ENCODE data around the gene BABAM1.

- TF ChIP-seq CTCF (IDR thresholded peaks at IDR 0.05; ENCODE audit: low read depth, low read length, poor library complexity, severe bottlenecking) (no peak), EZH2phosphoT487 (IDR thresholded peaks at IDR 0.05; ENCODE audit: borderline replicate concordance, low read length) (no peak)
Measured at GRCh38 chr19:17318966-17319365, 51.7 kb downstream of the BABAM1 start.

Data from DOHH2 (cell line).